ENCODE data around the gene ALOXE3.

DNA sequence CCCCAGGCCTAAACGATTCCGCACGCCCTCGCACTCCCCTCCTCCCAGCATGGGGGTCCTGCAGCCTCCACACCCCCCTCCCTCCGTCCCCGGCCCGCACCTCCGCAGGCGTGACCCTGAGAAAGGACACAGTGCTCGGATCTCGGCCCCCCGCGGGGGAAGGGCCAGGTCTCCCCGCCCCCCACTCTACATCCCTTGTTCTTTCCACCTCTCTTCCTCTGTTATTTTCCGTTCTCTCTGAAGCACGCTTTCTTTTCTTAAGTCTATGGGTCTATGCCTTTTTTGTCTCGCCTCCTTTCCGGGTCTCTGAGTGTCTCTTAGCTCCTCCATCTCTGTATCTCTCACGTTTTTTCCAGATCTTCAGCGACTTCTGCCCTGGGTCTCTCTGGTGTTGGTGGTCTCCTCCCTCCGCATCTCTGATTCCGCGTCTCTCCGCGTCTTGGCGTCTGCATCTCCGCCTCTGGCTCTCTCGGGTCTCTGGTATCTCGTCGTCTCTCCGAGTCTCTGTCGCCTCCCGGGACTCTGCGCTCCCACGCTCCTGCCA lies 7.7 kb upstream of the ALOXE3 start:
- no peak for TF ChIP-seq POLR2A (IDR thresholded peaks at IDR 0.05; ENCODE audit: extremely low read depth, insufficient read length)
- TF ChIP-seq CTCF (IDR thresholded peaks at IDR 0.05; ENCODE audit: low read depth, low read length), result no peak
